Measurements from ENCODE around the gene FAM3B.
"Not testable (repeated sequence)": the region's sequence is repeated elsewhere in the genome, so short reads cannot be mapped to it uniquely, and the experiment has no call there.

The FAM3B gene

DNA sequence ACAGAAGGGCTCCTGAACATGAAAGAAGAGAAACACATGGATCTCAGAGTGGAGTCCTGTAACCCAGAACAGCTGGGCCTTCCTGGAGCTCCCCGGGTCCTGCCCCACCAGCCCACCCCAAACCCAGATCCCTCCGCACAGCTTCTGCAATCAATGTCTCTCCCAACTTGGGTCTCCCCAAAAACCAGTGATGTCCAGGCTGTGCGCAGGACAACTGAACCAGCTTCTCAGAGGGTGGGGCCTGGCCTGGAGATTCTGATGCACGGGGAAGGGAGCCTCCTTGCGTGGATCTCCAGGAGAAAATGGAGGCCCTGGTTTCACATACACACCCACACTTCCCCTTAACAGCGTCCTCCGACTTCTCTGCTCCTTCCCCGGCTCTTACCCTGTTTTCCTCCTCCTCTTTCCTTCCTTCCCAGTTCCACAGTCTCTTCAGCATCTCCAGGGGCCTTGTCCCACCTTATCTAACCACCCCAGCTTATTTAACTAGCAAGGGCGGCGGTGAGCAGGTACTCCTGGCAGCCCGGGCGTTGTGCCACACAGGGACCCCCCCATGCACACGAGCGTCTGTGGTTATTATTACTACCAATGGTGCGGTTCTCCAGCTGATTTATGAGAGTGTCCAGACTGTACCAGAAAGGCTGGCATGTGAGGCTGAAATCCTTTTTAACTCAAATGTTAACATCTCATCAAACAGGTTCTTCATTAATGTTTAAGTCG lies 34.0 kb downstream of the FAM3B start:
- Histone ChIP-seq H3K4me3 (ENCODE audit: low read depth, low read length) (no peak overlapping the region), H3K27me3 (no peaks in the 10 kb centered on the region), H3K4me1 (no peaks in the 10 kb centered on the region), H3K9me3 (no peaks in the 10 kb centered on the region; the same call in 1 of the 2 replicates), H3K36me3 (no peaks in the 10 kb centered on the region)
- TF ChIP-seq, protein P1, sequence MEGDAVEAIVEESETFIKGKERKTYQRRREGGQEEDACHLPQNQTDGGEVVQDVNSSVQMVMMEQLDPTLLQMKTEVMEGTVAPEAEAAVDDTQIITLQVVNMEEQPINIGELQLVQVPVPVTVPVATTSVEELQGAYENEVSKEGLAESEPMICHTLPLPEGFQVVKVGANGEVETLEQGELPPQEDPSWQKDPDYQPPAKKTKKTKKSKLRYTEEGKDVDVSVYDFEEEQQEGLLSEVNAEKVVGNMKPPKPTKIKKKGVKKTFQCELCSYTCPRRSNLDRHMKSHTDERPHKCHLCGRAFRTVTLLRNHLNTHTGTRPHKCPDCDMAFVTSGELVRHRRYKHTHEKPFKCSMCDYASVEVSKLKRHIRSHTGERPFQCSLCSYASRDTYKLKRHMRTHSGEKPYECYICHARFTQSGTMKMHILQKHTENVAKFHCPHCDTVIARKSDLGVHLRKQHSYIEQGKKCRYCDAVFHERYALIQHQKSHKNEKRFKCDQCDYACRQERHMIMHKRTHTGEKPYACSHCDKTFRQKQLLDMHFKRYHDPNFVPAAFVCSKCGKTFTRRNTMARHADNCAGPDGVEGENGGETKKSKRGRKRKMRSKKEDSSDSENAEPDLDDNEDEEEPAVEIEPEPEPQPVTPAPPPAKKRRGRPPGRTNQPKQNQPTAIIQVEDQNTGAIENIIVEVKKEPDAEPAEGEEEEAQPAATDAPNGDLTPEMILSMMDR (IDR thresholded peaks at IDR 0.05; ENCODE audit: low read depth, low read length) = no peak
- DNase-seq = no peak

DNA sequence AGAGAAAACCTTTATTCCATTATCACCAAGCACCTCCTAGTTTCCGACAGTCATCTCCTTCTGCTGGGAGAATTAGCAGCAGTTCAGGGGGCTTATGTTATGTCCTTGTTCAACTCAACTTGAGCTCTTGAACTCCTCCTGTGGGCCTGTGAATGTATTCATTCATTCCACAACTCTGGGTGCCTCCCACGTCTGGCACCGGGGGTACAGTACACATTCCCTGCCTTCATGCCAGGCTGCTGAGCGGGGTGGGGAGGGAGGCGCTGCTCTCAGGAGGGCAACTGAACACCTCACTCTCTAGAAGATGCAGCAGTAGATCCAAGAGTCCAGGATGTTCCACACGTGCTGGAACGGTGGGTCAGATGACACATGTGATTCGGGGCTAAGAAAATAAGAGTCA lies 40.9 kb downstream of the FAM3B start:
- H3K4me1 ChIP-seq = no peaks in the 10 kb centered on the region
- H3K9me3 ChIP-seq = no peaks in the 10 kb centered on the region
- no peaks in the 10 kb centered on the region for H3K36me3 ChIP-seq
- H3K27me3 ChIP-seq = no peaks in the 10 kb centered on the region
- DNase-seq = no peak
- no peak overlapping the region for H3K4me3 ChIP-seq (ENCODE audit: low read depth, low read length)
- TF ChIP-seq, protein P1 (IDR thresholded peaks at IDR 0.05; ENCODE audit: low read depth, low read length) = no peak

DNA sequence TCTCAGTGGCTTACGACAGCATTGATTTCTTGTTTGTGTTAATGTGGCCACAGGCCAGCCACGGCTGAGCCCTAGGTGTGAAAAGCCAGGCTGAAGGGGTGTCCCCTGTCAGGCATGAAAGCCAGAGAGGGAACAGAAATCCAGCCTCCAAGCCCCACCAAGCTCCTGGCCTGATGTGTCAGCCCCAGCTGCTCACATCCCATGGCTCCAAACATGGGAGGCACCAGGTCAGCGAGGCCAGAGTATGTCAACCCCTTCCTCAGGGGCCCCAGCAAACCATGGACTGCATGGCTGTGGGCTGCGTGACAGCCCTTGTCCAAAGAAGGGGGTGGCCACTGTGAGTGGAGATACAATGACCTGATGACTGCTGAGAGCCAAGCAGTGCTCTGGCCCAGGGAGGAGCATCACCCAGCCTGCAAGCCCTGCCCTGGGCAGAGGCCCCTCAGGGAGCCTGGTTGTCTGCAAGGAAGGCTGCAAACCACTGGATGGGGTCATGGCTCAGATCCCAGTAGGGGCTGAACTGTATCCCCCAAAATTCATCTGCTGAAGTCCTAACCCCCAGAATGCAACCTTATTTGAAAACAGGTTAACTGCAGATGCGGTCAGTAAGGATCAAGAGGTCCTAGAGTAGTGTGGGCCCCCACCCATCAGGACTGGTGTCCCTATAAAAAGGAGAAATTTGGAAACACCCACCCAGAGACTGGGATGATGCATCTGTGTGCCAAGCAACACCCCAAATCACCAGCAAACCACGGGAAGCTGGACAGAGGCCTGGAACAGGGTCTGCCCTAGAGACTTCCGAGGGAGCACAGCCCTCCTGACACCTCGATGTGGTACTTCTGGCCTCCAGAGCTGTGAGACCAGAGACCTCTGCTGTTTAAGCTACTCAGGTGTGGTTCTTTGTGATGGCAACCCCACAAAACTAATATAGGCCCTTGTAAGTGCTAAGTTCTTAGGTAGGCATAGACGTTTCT lies 41.9 kb downstream of the FAM3B start:
- Histone ChIP-seq H3K36me3 (no peaks in the 10 kb centered on the region), H3K27me3 (no peaks in the 10 kb centered on the region), H3K4me1 (no peaks in the 10 kb centered on the region), H3K9me3 (no peaks in the 10 kb centered on the region), H3K4me3 (ENCODE audit: low read depth, low read length) (no peak overlapping the region)
- no peak for DNase-seq
- TF ChIP-seq, protein P1 (IDR thresholded peaks at IDR 0.05; ENCODE audit: low read depth, low read length) = no peak

DNA sequence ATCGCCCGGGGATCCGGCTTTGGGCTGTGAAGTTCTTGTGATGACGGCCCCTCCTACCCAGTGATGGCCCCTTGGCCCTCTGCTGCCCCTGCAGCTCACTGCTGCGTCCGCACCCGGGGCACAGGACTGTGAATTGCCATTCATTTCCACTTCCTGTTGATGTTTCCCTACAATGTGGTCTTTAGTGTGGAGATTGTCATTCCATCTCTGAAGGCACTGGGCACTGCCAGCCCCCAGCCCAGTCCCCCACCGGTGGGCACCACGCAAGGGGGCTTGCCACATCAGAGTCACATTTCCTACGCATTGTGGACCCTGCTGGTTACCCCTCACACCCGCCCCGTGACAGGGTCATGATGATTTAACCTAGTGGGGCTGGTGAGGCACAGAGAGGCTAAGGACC lies 42.7 kb downstream of the FAM3B start:
- H3K9me3 ChIP-seq = no peaks in the 10 kb centered on the region
- TF ChIP-seq, protein P1 (IDR thresholded peaks at IDR 0.05; ENCODE audit: low read depth, low read length) = no peak
- DNase-seq = no peak

DNA sequence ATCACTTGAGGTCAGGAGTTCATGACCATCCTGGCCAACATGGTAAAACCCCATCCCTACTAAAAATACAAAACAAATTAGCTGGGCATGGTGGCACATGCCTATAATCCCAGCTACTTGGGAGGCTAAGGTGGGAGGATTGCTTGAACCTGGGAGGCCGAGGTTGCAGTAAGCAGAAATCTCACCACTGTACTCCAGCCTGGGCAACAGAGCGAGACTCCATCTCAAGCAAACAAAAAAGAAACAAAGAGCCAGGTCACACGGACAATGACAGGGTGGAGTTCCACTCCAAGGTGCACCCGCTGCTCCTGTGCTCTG lies 43.1 kb downstream of the FAM3B start:
- H3K9me3 ChIP-seq; H3K27me3 ChIP-seq; H3K4me1 ChIP-seq; H3K36me3 ChIP-seq; H3K4me3 ChIP-seq (ENCODE audit: low read depth, low read length); DNase-seq: not testable (repeated sequence)

More for the DNA sequence above, 42.7 kb downstream of the FAM3B start:
- Histone ChIP-seq H3K27me3 (no peaks in the 10 kb centered on the region), H3K4me1 (no peaks in the 10 kb centered on the region), H3K4me3 (ENCODE audit: low read depth, low read length) (no peak overlapping the region), H3K36me3 (no peaks in the 10 kb centered on the region)

DNA sequence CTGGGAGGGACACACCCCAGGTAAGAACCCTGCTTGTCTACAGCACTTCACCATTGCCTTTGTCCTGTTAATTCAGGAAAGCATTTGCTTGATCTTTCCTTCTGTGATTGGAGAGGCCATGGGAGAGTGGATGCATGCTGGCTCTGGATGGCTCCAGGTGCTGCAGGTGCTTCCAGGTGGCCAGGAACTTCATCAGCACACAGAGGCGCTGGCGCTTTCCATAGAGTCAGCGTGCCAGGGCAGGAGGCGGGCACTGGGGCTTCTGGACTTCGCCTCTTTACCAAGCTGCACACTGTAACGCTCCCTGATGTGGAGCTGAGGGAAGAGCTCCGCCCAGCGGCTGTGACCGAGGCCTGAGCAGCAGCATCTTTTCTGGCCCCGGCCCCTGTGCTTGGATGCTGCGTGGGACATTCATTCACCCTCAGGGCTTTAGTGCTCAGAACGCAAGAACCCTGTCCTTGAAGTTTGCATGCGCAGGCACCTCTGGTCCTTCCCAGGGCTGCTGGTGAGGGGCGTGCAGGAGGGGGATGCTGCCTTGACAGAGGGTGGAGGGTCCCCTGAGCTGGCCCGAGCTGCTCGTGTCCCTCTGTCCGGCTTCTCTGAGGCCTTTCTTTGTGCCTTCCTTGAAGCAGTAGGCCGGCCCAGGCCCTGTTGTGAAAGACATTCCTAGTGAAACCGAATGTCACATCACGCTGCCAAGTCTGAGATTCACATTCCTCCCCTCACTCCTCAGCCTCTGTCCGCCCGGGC lies 43.6 kb downstream of the FAM3B start:
- Histone ChIP-seq H3K4me3 (ENCODE audit: low read depth, low read length) (no peak overlapping the region), H3K36me3 (no peaks in the 10 kb centered on the region), H3K9me3 (no peaks in the 10 kb centered on the region), H3K4me1 (no peaks in the 10 kb centered on the region), H3K27me3 (no peaks in the 10 kb centered on the region)
- no peak for DNase-seq
- TF ChIP-seq, protein P1 (IDR thresholded peaks at IDR 0.05; ENCODE audit: low read depth, low read length) = no peak
